Activated CD8-positive, alpha-beta memory T cell treated with anti-CD3 and anti-CD28 coated beads, Interleukin-2, amount 50 U/mL, for 1 hour (primary cell): Measurements from ENCODE around the gene PRODH2.
"Not testable (repeated sequence)": the region's sequence is repeated elsewhere in the genome, so short reads cannot be mapped to it uniquely, and the experiment has no call there.

ENCODE experiments used
- DNase-seq: peaks from one replicate; pipeline ENCODE4 v3.0.0-alpha.2; 2020; ENCODE audit errors: extremely low read depth

PRODH2 gene

DNA sequence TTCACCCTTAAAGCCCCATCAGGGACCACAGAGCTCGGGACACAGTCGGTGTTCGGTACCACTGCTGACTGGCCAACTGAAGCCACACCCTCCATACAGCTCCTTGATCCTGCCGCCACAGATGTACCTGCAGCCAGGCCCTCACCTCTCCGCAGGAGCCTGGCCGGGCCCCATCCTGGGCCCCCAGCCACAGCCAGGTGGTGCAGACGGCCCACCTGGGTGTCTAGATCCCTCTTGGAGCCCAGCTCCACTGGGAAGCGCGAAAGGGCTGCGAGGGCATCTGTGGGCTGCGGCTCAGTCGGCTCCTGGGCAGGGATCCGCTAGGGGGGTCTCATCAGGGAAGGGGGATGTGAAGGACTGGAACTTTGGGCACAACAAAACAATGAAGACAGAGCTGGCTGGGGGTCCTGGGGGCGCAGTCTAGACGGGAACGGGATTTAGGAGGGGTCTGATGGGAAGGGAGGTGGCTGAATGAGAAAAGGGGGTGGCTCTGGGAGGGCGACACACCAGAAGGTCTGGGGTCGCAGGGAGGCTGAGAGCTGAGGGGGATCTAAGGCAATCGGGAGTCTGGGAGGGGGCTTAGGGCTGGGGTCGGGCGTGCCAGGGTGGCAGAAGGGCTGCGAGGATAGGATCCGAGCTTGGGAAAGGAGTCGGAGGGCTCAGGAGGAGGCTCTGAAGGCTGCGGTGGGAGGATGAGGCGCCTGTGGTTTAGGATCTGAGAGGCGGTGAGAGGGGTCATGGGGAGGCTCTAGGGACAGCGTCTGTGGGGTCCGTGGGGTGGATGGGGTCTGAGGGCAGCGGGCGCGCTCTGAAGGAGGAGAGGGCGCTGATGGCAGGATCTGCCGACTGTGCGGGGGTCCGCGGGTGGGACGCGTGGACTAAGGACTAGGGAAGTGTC is 15.8 kb downstream of the PRODH2 start:
- DNase-seq = no peak

- DNase-seq = not testable (repeated sequence)
These were observed 17.1 kb downstream of the PRODH2 start for GRCh38 chr19:35795564-35795963.

GRCh38 chr19:35793381-35794165 is 19.1 kb downstream of the PRODH2 start:
- DNase-seq = no peak

DNA sequence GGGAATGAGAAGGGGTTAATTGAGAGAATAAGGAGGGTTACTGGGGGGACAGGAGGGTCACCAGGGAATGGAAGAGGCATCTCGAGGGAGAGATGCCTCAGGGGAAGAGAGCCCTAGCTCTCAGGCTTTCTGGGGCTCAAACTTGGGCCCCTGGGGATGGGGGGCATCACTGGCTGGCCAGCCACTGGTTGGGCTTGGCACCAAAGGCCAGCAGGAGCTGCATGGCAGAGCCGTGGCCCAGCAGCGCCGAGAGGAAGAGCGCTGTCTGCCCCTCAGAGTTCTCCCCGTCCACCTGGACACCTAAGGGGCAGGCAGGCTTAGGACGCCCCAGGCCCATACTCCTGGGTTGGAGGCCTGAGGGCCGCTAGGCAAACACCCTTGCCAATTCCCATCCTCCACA is 19.8 kb downstream of the PRODH2 start:
- DNase-seq = no peak

- DNase-seq = no peak
These were observed 20.3 kb downstream of the PRODH2 start for GRCh38 chr19:35792312-35792711.

DNA sequence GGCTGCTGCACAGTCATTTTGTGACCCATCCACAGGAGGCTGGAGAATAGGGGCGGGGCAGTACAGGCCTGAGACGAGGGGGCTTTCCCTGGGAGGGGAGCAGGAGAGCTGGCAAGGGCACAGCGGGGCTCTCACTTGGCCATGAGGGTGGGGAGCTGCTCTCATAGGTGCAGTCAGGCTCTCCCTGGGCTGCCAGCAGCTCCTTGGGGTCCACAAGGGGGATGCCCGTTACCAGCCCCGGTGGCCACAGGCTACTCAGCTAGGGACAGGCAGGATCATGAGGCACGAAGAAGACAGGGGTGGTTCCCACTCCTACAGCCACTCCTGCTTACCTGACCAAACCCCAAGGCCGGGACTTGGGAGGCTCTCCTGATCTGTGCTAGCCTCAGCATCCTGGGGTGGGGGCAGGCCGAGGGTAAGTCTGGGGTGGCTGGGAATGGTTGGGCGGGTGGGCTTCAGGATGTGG is 20.8 kb downstream of the PRODH2 start:
- DNase-seq = no peak

DNA sequence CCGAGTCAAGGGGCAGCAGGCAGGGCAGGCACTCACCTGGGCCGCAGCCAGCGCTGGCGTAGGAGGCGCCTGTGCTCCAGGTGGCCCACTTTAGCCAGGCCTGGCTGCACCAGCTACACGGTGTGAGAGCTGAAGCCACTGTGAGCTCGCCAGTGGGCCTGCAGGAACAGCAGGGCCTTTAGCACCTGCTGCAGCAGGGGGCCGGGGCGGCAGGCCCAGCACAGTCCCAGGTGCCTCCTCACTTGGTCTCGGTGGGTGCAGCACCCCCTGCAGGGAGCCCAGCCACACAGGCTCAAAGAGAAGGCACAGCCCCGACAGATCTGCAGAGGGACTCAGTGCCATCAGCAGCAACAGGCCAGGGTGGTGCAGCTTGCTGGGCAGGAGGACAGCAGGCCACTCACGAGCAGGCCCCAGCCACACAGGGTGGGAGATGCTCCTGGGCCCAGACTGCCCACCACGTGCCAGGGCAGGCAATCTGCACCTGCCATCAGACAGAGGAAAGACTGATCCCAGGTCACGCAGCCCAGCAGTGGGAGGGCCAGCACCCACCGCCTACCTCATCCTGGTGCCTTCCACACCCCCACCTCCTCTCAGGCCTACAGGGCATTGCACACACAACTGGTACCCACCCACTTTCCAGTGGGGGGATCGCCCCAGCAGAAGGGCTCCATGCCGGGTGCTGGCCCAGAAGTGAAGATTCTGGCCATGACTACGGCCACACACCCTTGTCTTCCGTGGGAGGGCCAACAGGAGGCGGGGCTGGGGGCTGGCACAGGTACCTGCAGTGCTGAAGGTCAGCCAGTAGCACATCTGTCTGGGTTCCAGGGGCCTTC is 21.4 kb downstream of the PRODH2 start:
- no peak for DNase-seq

DNA sequence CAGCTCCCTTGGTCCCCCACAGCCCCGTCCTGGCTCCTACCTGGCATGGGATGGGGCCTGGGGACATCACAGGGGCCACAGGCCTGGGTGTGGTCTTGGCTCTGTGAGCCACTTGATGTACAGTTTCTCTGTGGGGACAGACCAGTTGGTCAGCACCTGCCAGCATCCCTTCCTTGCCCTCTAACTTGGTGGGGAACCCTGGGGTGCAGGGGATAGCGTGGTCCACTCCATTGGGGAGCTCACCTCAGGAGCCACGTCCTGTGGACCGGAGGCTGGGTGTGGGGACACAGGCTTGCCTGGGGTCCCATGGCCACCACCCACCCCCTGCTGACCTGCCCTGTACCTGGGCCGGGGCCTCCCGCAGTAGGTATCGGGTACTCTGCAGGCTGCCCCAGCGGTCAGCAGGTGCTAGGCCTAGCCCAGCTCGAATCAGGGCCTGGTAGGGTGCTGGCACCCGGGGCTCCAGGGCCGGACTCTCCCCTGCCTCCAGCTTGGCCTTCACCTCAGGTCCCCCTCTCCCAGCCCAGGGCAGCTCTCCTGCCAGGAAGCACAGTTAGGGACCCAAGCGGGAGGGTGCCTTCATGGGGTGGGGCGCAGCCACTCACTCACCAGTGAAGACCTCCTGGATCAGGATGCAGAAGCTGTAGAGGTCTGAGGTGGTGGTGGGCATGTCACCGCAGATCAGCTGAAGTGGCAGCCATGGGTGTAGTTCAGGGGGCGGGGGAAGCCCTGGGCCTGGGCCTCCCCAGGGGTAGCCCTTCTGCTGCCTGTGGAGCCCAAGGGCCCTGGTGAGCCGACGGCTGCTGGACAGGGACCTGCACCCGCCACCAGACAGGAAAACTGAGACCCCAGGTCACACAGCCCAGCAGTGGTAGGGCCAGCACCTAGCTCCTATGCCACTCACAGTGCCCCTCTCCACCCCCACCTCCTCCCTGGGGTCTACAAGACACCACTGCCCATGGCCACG is 22.4 kb downstream of the PRODH2 start:
- DNase-seq = no peak

DNA sequence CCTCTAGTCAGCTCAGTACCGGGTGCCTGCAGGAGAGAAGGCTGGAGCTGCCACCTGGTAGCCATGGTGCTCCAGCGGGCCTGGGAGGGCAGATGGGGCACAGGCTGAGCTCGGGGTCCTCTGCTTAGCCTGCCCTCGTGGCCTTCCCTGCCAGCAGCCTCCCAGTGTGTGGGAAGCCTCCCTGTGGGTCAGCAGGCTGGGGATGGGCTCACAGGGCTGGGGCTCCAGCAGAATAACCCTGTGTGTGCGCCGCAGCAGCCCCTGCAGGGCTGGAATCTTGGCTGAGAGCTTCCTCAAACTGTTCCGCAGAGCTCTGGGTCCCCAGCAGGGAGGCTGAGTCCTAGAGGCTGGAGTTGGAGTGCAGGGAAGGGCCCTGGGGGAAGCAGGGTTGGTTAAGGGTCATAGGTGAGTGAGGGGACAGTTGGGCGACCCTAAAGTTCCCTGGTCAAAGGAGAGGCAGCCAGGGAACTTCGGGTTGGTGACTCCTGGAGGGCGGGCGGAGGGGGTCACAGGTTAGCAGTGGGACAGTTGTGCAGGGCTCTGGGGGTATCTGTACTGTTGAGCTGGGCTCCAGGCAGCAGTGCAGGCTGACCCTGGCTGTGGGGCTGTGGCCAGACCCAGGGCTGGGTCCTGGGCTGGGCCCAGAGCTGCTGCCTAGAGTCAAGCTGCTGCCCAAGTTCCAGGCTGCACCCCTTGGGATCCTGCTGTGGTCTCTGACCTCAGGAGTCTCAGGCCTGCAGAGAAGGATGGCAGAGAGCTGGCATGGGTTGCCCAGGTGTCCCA is 23.3 kb downstream of the PRODH2 start:
- no peak for DNase-seq

DNA sequence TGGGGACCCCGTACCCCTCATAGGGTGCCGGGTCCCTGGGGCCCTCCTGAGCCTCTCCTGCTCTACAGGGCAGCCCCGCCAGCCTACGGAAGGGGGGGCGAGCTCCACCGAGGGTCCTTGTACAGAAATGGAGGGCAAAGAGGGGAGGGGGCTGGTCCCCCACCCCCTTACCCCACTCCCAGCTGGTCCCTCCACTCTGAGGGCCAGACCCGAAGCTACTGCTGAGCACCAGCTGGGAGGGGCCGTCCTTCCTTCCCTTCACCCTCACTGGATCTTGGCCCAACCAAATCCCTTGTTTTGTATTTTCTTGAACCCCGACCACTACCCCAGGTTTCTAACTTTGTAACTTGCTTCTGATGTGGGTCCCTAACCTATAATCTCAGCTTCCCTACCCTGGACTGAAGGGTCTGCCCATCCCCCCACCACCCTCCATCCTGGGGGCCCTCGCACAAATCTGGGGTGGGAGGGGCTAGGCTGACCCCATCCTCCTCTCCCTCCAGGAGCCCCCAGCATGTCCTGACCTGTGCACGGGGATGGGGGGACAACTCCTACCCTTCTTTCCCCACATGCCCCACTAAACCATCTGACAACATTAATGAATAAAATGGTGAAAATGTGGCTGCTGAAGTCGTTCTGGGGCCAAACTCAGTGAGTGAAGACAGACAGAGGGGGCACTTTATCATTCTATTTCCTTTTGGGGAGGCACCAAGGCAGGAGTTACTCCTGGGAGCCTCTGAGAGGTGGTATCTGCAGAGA is 24.3 kb downstream of the PRODH2 start:
- no peak for DNase-seq

GRCh38 chr19:35787227-35787799 is 25.3 kb downstream of the PRODH2 start:
- no peak for DNase-seq

GRCh38 chr19:35786299-35787160 is 26.1 kb downstream of the PRODH2 start:
- no peak for DNase-seq

DNA sequence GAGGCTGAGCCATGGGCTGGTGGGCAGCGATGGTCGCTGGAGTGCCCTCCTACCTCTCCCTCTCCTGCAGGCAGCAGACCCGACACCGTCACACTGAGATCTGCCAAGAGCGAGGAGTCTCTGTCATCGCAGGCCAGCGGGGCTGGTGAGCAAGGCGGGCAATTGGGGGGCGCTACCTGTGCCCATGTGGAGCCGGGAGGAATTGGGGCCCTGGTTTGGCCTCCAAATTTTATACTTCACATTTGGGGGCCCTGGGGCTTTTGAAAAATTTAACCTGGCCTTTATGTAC is 27.4 kb downstream of the PRODH2 start:
- no peak for DNase-seq

DNA sequence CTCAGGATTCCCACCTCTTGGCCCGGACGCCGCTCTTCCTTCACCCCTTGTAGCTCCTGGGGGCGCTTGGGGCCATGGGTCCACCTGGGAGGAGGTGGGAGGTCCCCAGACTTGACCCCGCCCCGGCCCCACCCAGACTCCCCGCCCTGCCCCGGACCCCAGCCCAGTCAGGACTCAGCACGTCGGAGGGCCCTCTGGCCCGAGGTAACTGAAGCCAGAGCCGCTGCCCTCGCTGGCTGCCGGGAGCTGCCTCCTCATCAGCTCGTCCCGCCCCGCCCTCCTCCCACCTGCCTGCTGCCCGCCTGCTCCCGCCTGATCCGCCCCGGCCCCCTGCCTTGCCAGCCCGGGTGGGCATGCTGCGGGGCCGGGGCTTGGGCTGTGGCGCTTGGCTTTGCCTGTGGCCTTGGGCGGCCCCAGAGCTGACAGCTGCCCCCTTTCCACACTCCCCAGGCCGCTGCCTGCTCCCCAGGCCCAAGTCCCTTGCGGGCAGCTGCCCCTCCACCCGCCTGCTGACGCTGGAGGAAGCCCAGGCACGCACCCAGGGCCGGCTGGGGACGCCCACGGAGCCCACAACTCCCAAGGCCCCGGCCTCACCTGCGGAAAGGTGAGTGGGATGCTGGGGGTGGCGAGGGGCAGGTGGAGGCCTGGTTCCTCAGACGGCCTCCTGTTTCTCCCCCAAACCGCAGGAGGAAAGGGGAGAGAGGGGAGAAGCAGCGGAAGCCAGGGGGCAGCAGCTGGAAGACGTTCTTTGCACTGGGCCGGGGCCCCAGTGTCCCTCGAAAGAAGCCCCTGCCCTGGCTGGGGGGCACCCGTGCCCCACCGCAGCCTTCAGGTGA is 27.9 kb downstream of the PRODH2 start:
- DNase-seq = no peak

- DNase-seq = no peak
These were observed 28.9 kb downstream of the PRODH2 start for GRCh38 chr19:35783469-35784434.

GRCh38 chr19:35782589-35782988 is 30.1 kb downstream of the PRODH2 start:
- no peak for DNase-seq
